ENCODE results near the gene VCX3A.
"Not testable (repeated sequence)": the region's sequence is repeated elsewhere in the genome, so short reads cannot be mapped to it uniquely, and the experiment has no call there.

Gene VCX3A

GRCh38 chrX:6535018-6535417 is at the start of gene VCX3A:
Gene VCX3A (minus strand): TSS chrX:6535118. CDS start chrX:6534497, 621 bp downstream.
- DNase-seq = not testable (repeated sequence)

- no peak for DNase-seq
Measured at GRCh38 chrX:6574762-6575161, 39.8 kb upstream of the VCX3A start.

DNA sequence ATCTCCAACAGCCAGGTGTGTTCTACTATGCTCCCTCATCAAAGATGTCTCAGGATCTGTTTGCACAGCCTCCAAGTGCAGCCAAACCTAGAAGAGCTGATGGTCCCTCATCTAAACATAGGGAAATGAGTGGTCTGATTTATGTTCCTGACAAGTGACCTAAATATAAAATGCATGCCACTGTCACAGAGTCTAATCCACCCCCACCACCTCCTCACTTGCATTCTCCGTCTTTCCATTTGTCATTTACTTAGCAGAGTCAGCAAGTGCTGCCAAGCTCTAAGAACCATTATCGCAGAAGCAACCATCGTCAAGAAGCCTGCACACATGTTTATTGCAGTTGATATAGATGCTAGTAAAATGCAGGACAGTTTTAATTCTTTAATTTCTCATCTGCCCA is 33.1 kb upstream of the VCX3A start:
- DNase-seq = no peak

DNA sequence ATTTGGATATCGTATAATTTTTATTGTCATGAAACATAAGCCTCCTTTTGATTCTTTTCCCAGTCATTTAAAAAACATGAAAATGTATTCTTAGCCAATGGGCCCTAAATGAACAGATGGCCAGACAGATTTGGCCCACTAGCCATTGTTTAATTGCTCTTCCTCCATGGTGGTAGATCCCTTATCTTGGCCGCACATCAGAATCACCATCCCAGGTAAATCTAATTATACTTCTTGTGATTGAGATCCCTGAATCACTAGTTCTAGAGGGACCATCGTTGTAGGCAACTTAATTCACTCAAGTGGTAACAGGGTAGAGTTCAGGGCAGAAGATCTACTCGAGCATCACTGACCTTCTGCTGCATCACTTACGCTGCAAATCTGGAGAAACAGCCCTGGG is 24.1 kb upstream of the VCX3A start:
- DNase-seq = no peak

- DNase-seq = no peak
Measured at GRCh38 chrX:6557690-6558089, 22.8 kb upstream of the VCX3A start.

- no peak for DNase-seq
Measured at GRCh38 chrX:6550999-6551398, 16.1 kb upstream of the VCX3A start.

DNA sequence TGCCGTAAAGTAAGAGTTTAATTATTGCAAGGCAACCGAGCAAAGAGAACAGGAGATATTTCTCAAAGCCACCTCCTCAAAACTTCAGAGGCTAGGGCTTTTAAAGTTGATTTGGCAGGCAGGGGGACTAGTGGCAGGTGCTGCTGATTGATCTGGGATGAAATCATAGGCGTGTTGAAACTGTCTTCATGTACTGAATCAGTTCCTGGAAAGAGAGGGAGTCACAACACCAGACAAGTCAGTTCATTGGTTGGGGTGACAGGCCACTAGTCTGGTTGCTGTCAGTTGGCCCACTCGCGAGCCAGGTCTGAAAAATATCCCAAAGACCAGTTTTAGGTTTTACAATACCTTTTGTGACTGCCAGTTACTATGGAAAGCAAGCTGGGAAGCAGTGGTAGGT is 10.8 kb upstream of the VCX3A start:
- DNase-seq = no peak

- no peak for DNase-seq
Measured at GRCh38 chrX:6526564-6527136, 8.3 kb downstream of the VCX3A start.

- DNase-seq = no peak
Measured at GRCh38 chrX:6517376-6517775, 17.5 kb downstream of the VCX3A start.

DNA sequence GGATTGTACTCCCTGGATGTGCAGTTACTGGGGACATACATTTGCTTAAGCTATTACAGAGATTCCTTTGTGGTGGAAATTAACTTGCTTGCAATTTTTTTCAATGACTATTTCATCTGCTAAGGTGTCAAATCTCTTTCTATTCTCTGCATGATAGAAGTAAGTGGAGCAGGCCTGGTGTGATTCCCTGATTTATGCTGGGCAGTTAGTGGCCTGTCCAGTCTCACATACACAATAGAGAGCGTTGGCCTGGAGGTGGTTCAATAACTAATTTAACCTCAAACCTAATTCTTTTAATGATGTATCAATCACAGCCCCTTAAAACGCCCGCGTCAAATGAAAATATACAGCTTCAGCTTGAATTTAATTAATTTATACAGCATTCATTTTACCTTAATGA is 28.5 kb downstream of the VCX3A start:
- DNase-seq = no peak

DNA sequence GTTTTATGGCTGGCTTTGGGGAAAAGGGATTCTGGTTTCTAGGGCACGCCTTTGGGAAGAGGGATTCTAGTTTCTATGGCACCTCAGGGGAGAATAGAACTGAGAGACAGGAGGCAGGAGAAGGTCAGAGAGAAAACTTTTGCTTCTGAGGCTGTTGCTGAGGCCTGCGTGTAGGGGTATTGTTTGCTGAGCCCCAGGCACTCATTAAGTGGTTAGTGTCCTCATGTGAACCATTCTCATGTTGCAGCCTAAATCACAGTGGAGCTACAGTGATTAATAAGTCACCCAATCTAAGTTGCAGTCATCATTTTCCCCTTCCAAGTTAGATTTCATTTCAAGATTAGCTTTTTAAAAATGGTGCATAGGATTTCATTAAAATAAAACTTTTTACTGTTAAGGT is 29.0 kb downstream of the VCX3A start:
- DNase-seq = no peak

DNA sequence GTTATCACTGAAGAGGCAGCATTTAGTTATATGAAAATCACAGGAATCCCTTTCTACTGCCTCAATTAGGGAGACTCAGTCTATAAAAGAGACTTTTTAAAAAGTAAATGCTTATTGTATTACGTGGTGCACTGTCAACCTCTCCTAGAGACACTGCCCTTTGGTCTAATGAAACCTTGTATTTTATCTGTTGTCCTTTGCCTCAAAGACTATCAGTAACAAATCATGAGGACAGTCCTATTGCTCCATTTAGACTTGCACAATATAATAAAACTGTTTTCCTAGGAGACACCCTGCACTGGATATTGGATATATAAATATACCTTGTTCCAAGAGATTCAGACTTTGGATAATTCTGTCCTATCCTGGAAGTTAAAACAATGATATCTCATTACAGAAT is 34.2 kb downstream of the VCX3A start:
- DNase-seq = no peak

DNA sequence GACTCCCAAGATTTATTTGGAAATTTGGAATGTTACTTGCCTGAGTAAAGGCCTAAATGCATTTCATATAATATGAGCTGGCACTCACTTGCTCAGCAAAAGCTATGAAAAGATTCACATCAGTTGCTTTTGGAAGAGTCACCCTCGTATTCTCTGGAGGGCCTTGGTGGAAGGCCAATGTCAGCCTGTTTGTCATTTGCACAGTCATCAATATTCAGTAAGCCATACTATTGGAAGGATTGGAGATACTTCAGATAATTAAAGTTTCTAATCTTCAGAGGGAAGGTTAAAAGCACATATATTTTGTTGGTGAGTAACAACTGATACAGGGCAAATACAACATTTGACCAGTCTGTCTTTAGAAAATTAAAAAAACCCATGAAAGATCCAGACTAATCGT is 36.6 kb downstream of the VCX3A start:
- DNase-seq = no peak
